ENCODE results near the gene VPS51.

The VPS51 gene

DNA sequence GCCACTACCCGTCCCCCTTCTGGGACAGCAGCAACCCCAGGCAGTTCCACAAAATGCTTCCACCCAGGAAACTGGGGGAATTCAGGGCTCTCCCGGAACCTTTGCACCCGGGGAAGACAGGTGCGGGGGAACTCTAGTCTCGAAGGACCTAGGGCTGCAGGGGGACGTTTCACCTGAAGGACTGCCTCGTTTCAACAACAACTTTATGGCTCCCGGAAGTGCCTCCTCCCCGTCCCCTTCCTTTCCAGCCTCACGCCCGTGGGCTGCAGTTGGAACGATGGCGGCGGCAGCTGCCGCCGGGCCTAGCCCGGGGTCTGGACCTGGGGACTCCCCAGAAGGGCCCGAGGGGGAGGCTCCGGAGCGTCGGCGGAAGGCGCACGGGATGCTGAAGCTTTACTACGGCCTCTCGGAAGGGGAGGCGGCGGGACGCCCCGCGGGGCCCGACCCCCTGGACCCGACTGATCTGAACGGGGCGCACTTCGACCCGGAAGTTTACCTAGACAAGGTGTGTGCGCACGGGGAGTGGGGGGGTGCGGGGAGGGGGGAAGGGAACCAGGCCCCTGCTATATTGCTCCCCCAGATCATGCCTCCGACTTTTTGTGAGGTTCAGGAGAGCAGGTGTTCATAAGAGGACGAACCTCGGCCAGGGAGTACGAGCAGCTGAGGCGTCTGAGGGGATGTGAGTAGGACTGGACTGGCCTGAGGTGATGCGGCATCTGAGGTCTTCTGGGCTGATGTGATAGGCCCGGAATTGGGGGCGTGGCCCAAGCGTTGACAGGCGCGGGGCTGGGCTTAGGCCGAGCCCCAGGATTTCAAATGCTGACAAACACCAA is at the start of gene VPS51:
VPS51 (plus strand) TSS at position 241 of the 833 bp plus-strand sequence; CDS start at position 278, 37 bp downstream.
- H3K27me3 ChIP-seq (ENCODE audit: insufficient read depth, poor library complexity, severe bottlenecking): no peaks in the 10 kb centered on the region
- DNase-seq (ENCODE audit: low spot score) (peak; percentile 90), ATAC-seq (ENCODE audit: low read depth) (peak; percentile 98)
- TF ChIP-seq, protein P1, sequence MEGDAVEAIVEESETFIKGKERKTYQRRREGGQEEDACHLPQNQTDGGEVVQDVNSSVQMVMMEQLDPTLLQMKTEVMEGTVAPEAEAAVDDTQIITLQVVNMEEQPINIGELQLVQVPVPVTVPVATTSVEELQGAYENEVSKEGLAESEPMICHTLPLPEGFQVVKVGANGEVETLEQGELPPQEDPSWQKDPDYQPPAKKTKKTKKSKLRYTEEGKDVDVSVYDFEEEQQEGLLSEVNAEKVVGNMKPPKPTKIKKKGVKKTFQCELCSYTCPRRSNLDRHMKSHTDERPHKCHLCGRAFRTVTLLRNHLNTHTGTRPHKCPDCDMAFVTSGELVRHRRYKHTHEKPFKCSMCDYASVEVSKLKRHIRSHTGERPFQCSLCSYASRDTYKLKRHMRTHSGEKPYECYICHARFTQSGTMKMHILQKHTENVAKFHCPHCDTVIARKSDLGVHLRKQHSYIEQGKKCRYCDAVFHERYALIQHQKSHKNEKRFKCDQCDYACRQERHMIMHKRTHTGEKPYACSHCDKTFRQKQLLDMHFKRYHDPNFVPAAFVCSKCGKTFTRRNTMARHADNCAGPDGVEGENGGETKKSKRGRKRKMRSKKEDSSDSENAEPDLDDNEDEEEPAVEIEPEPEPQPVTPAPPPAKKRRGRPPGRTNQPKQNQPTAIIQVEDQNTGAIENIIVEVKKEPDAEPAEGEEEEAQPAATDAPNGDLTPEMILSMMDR (IDR thresholded peaks at IDR 0.05; ENCODE audit: poor library complexity, severe bottlenecking): no peak
- H3K9me3 ChIP-seq (ENCODE audit: severe bottlenecking): no peaks in the 10 kb centered on the region
- H3K36me3 ChIP-seq (ENCODE audit: low read depth): peaks cover 15% of the 10 kb centered on the region
- H3K4me3 ChIP-seq (ENCODE audit: severe bottlenecking): peak within 1 kb of the TSS; percentile 92
- H3K27ac ChIP-seq (ENCODE audit: poor library complexity, severe bottlenecking): peak within 1 kb of the TSS; percentile 56
- peaks cover 5% of the 10 kb centered on the region for H3K4me1 ChIP-seq (ENCODE audit: insufficient read depth, poor library complexity, severe bottlenecking)

DNA sequence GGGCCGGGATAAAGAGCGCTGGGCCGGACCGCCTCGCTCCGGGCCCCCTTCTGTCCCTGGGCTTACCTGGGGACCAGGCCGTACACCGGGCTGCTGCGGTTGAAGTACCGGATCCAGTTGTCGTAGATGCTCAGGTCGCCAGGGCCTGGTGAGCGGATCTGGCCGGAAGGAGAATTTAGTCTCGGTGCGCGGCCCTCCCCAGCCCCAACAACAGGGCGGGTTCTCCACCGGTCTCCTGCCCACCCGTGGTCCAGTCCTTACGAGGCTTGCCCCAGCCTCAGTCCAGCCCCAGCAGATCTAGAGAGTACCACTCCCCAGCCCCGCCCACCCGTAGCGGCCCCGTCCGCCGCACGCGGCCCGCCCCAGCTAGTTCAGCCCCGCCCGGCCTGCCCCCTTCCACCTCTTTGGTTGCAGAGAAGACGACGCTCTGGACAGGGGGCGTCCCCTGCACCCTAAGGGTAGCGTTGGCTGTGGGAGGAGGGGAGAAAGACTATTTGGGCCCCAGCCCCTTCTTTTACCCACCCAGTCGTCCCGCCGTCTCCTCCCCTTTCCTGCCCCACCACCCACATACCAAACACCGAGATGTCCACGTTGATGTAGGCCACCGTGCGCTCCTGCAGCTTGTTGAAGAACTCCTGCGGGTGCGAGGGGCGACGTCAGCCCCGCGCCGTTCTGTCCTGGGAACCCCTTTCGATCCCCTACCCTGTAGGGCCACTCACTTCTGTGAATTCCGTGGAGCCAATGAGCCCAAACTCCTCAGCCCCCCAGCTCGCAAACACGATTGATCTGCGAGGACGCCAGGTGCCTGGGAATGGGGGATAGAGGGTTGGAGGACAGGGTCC is 48.2 kb upstream of the VPS51 start:
- Histone ChIP-seq H3K4me3 (ENCODE audit: severe bottlenecking) (no peak overlapping the region), H3K9me3 (ENCODE audit: severe bottlenecking) (no peaks in the 10 kb centered on the region), H3K36me3 (ENCODE audit: low read depth) (peaks cover 14% of the 10 kb centered on the region; the same call in 1 of the 2 replicates), H3K27ac (ENCODE audit: poor library complexity, severe bottlenecking) (no peak overlapping the region), H3K27me3 (ENCODE audit: insufficient read depth, poor library complexity, severe bottlenecking) (no peaks in the 10 kb centered on the region), H3K4me1 (ENCODE audit: insufficient read depth, poor library complexity, severe bottlenecking) (peaks cover 5% of the 10 kb centered on the region)
- TF ChIP-seq, protein P1 (IDR thresholded peaks at IDR 0.05; ENCODE audit: poor library complexity, severe bottlenecking): no peak
- no peak for DNase-seq (ENCODE audit: low spot score)
- ATAC-seq (ENCODE audit: low read depth): no peak

DNA sequence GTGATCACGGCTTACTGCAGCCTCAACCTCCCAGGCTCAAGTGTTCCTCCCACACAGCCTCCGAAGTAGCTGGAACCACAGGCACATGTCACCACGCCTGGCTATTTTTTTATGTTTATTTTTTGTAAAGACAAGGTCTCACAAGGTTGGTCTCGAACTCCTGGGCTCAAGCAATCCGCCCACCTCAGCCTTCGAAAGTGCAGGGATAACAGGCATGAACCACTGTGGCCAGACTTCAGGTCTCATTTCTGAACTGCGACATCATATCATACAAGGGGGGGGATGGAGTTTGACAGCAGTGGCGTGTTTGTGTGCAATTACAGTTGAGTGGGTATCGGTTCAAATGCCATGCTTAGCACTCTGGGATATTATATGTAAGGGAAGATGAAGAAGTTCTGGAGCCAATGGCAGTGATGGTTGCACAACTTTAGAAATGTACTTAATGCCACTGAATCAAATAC is 44.6 kb upstream of the VPS51 start:
- Histone ChIP-seq H3K36me3 (ENCODE audit: low read depth) (no peaks in the 10 kb centered on the region), H3K27ac (ENCODE audit: poor library complexity, severe bottlenecking) (no peak overlapping the region), H3K27me3 (ENCODE audit: insufficient read depth, poor library complexity, severe bottlenecking) (no peaks in the 10 kb centered on the region), H3K9me3 (ENCODE audit: severe bottlenecking) (no peaks in the 10 kb centered on the region), H3K4me3 (ENCODE audit: severe bottlenecking) (no peak overlapping the region), H3K4me1 (ENCODE audit: insufficient read depth, poor library complexity, severe bottlenecking) (no peaks in the 10 kb centered on the region)
- TF ChIP-seq, protein P1 (IDR thresholded peaks at IDR 0.05; ENCODE audit: poor library complexity, severe bottlenecking): no peak
- ATAC-seq (ENCODE audit: low read depth): no peak
- DNase-seq (ENCODE audit: low spot score): no peak

DNA sequence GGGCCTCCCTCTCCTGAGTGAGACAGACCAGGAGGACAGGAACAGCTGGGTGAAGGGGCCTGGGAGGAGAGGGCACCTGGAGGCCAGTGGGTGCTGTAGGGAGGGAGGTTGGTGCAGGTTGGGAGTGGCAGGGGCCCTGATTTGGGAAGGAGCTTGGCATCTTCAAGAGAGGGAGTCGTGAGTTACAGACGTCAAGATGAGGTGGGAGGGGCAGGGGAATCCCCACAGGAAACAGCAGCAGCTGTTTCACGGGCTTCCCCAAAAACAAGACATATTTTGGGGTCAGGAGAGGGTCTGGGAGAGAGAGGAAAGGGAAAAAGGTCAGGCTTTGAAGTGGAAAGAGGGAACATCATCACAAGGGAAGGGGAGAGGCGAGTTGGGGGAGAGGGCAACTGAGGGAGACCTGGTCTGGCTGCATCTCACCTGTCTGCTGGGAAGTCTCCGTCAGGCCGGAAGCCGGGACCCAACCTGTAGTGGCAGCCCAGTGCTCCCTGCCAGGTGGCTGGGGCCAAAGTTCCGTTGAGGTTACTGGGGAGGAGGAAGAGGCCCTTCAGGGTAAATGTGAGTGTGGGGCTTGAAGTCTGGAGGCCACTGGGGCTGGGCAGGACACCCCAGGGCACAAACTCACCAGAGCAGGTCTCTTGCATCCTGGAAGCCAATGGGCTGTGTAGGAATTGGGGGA is 42.0 kb upstream of the VPS51 start:
- H3K4me1 ChIP-seq (ENCODE audit: insufficient read depth, poor library complexity, severe bottlenecking): no peaks in the 10 kb centered on the region
- H3K27ac ChIP-seq (ENCODE audit: poor library complexity, severe bottlenecking): no peak overlapping the region
- DNase-seq (ENCODE audit: low spot score): no peak
- ATAC-seq (ENCODE audit: low read depth): no peak
- no peaks in the 10 kb centered on the region for H3K36me3 ChIP-seq (ENCODE audit: low read depth)
- H3K27me3 ChIP-seq (ENCODE audit: insufficient read depth, poor library complexity, severe bottlenecking): no peaks in the 10 kb centered on the region
- no peaks in the 10 kb centered on the region for H3K9me3 ChIP-seq (ENCODE audit: severe bottlenecking)
- H3K4me3 ChIP-seq (ENCODE audit: severe bottlenecking): no peak overlapping the region
- TF ChIP-seq, protein P1 (IDR thresholded peaks at IDR 0.05; ENCODE audit: poor library complexity, severe bottlenecking): no peak
